Measurements from ENCODE around the gene MTAP. TPM values are rescaled to one million over a fixed set of nuclear protein-coding genes. Genes with fewer than 3 reads are reported as not detected.

The MTAP gene
- total RNA-seq, 1 experiment from 2014 or later: 46.1 TPM

- intact Hi-C loops (cut with micrococcal nuclease; ENCODE audit: unreplicated experiment): no loop called here
- TF ChIP-seq EZH2 (IDR thresholded peaks at IDR 0.05; ENCODE audit: low read depth): no peak
- TF ChIP-seq CTCF (conservative IDR thresholded peaks at IDR 0.05): no peak
- Histone ChIP-seq H3K9me2 (ENCODE audit: insufficient read depth) (no peaks in the 10 kb centered on the region), H3K36me3 (ENCODE audit: low read depth) (peaks cover 16% of the 10 kb centered on the region; the same call in 1 of the 2 replicates), H2AFZ (no peak overlapping the region), H3K27ac (no peak overlapping the region), H3K4me2 (peak overlapping the region; percentile 98), H3K79me2 (ENCODE audit: low read depth) (peaks cover 92% of the 10 kb centered on the region), H3K4me3 (peak overlapping the region; percentile 65; the same call in 1 of the 2 replicates), H3K9me3 (ENCODE audit: insufficient read depth, low read depth) (no peaks in the 10 kb centered on the region), H3K4me1 (replicated peaks; ENCODE audit: insufficient read depth) (peaks cover 31% of the 10 kb centered on the region), H3F3A (ENCODE audit: insufficient read depth, low read depth) (peaks cover 8% of the 10 kb centered on the region), H4K20me1 (ENCODE audit: insufficient read depth) (peaks cover 6% of the 10 kb centered on the region), H3K27me3 (ENCODE audit: insufficient read depth, low read depth) (no peaks in the 10 kb centered on the region)
- no TSS peak for BruUV-seq (replicated peaks)
- POLR2A ChIA-PET (ENCODE audit: unreplicated experiment): interaction anchor here (0.7 kb wide), 4 partner anchors 42 to 131 kb away, joined by 3 to 11 read pairs (median 4); no protein-coding TSS in a partner anchor
- CTCF ChIA-PET: no interaction called here
- no peak for DNase-seq
Measured at GRCh38 chr9:21976334-21976875, 174.0 kb downstream of the MTAP start.

- TF ChIP-seq EZH2 (IDR thresholded peaks at IDR 0.05; ENCODE audit: low read depth): no peak
- TF ChIP-seq CTCF (conservative IDR thresholded peaks at IDR 0.05): no peak
- Histone ChIP-seq H3K27ac (peak overlapping the region; percentile 20; the same call in 1 of the 2 replicates), H4K20me1 (ENCODE audit: insufficient read depth) (no peaks in the 10 kb centered on the region), H2AFZ (no peak overlapping the region), H3K4me1 (replicated peaks; ENCODE audit: insufficient read depth) (0 out of 2 replicates have a peak, but pooled peaks cover 4% of the 10 kb centered on the region), H3K9me3 (ENCODE audit: insufficient read depth, low read depth) (no peaks in the 10 kb centered on the region), H3K9me2 (ENCODE audit: insufficient read depth) (no peaks in the 10 kb centered on the region), H3F3A (ENCODE audit: insufficient read depth, low read depth) (peaks cover 6% of the 10 kb centered on the region; the same call in 1 of the 2 replicates), H3K36me3 (ENCODE audit: low read depth) (peaks cover 12% of the 10 kb centered on the region; the same call in 1 of the 2 replicates), H3K4me2 (no peak overlapping the region), H3K27me3 (ENCODE audit: insufficient read depth, low read depth) (no peaks in the 10 kb centered on the region), H3K4me3 (no peak overlapping the region), H3K79me2 (ENCODE audit: low read depth) (peaks cover 93% of the 10 kb centered on the region)
- ChIA-PET CTCF (no interaction called here), POLR2A (ENCODE audit: unreplicated experiment) (interaction anchor here (0.6 to 0.7 kb wide), 2 partner anchors 21 to 179 kb away, joined by 3 to 5 read pairs; no protein-coding TSS in a partner anchor)
- no TSS peak for BruUV-seq (replicated peaks)
- no peak for DNase-seq
- intact Hi-C loops (cut with micrococcal nuclease; ENCODE audit: unreplicated experiment): loop anchor here (10.0 kb wide), 1 partner anchor 472 kb away; no protein-coding TSS in a partner anchor
Measured at GRCh38 chr9:21982391-21982790, 180.0 kb downstream of the MTAP start.

- intact Hi-C loops (cut with micrococcal nuclease; ENCODE audit: unreplicated experiment): loop anchor here (10.0 kb wide), 1 partner anchor 472 kb away; no protein-coding TSS in a partner anchor
- TF ChIP-seq CTCF (conservative IDR thresholded peaks at IDR 0.05) (no peak), EZH2 (IDR thresholded peaks at IDR 0.05; ENCODE audit: low read depth) (no peak)
- Histone ChIP-seq H3K27ac (peak overlapping the region; percentile 20; the same call in 1 of the 2 replicates), H3K36me3 (ENCODE audit: low read depth) (peaks cover 8% of the 10 kb centered on the region; the same call in 1 of the 2 replicates), H3K79me2 (ENCODE audit: low read depth) (peaks cover 93% of the 10 kb centered on the region), H4K20me1 (ENCODE audit: insufficient read depth) (no peaks in the 10 kb centered on the region), H3K27me3 (ENCODE audit: insufficient read depth, low read depth) (no peaks in the 10 kb centered on the region), H3K9me3 (ENCODE audit: insufficient read depth, low read depth) (no peaks in the 10 kb centered on the region), H3K4me2 (no peak overlapping the region), H2AFZ (no peak overlapping the region), H3K4me1 (replicated peaks; ENCODE audit: insufficient read depth) (0 out of 2 replicates have a peak, but pooled peaks cover 5% of the 10 kb centered on the region), H3K9me2 (ENCODE audit: insufficient read depth) (no peaks in the 10 kb centered on the region), H3F3A (ENCODE audit: insufficient read depth, low read depth) (peaks cover 6% of the 10 kb centered on the region; the same call in 1 of the 2 replicates), H3K4me3 (no peak overlapping the region)
- POLR2A ChIA-PET (ENCODE audit: unreplicated experiment): interaction anchor here (0.5 to 0.7 kb wide), 2 partner anchors 22 to 25 kb away, joined by 5 to 6 read pairs; no protein-coding TSS in a partner anchor
- CTCF ChIA-PET: no interaction called here
- BruUV-seq (replicated peaks): no TSS peak
- no peak for DNase-seq
Measured at GRCh38 chr9:21982861-21983560, 180.6 kb downstream of the MTAP start.
